Activated CD4-positive, alpha-beta memory T cell treated with anti-CD3 and anti-CD28 coated beads, Interleukin-2, amount 10 ng/mL, durations not matched to agents 7 days and 5 days (primary cell): ENCODE data around the gene ESYT2. TPM values are rescaled to one million over a fixed set of nuclear protein-coding genes. Genes with fewer than 3 reads are reported as not detected.

Experiments
- CTCF ChIA-PET: fragments of 350-600 bp; sonication (Branson Sonifier 250); formaldehyde crosslinking; loops from one replicate; lab custom pipeline; 2021; ENCODE audit warnings: antibody characterized with exemption, inconsistent platforms; lab: Charles Lee
- POLR2A ChIA-PET: fragments of 350-600 bp; sonication (Branson Sonifier 250); formaldehyde crosslinking; loops from one replicate; lab custom pipeline; 2021; ENCODE audit warnings: antibody characterized with exemption; lab: Charles Lee
- DNase-seq: peaks from one replicate; pipeline ENCODE4 v3.0.0-alpha.2; 2020
- H3K27ac Mint-ChIP-seq: one replicate; pipeline ENCODE4 v1.8.0; 2021; ENCODE audit warnings: mild to moderate bottlenecking, mixed read lengths
- H3K27me3 Mint-ChIP-seq: one replicate; pipeline ENCODE4 v1.8.0; 2021; ENCODE audit warnings: mixed read lengths
- H3K36me3 Mint-ChIP-seq: one replicate; pipeline ENCODE4 v1.8.0; 2021; ENCODE audit warnings: low read depth, mixed read lengths
- H3K4me1 Mint-ChIP-seq: one replicate; pipeline ENCODE4 v1.8.0; 2021; ENCODE audit warnings: mixed read lengths
- H3K4me3 Mint-ChIP-seq: one replicate; pipeline ENCODE4 v1.8.0; 2021; ENCODE audit warnings: mild to moderate bottlenecking, mixed read lengths
- H3K9me3 Mint-ChIP-seq: one replicate; pipeline ENCODE4 v1.8.0; 2021; ENCODE audit warnings: mixed read lengths
- total RNA-seq, 2 experiments: library from RNA; stranded (reverse); gene quantifications; one replicate each; pipeline ENCODE4 v1.2.3, GENCODE V29; 2021

ESYT2 gene
- total RNA-seq, 2 experiments from 2014 or later: 128 to 133 TPM

GRCh38 chr7:158682456-158682855 lies 146.9 kb downstream of the ESYT2 start:
- DNase-seq: no peak
- Mint-ChIP-seq H3K27ac (no peak overlapping the region), H3K9me3 (no peaks in the 10 kb centered on the region), H3K4me3 (no peak overlapping the region), H3K27me3 (no peaks in the 10 kb centered on the region), H3K4me1 (peaks cover 5% of the 10 kb centered on the region), H3K36me3 (peaks cover 71% of the 10 kb centered on the region)
- ChIA-PET POLR2A (no interaction called here), CTCF (no interaction called here)

Other genes with a start within 250 kb of the ESYT2 start
- gene PTPRN2, start 241.7 kb downstream of the ESYT2 start, total RNA-seq: 1 to 10 TPM; 4.7 to 4.8 TPM
- gene NCAPG2, start 124.7 kb downstream of the ESYT2 start, total RNA-seq: 100 to 1,000 TPM; 151 TPM
- 10 to 100 TPM; 12.2 to 16.1 TPM for gene DYNC2I1, start 27.0 kb upstream of the ESYT2 start, total RNA-seq